HG03025 (cell line): ENCODE measurements around the gene PRKACA.
A peak's percentile ranks its signal among the peaks of the same experiment; 100 is the strongest.

ENCODE experiments used
- ATAC-seq: cut with Tn5 transposase; IDR thresholded peaks from one replicate; pipeline ENCODE4 v1.9.1; 2021; ENCODE audit warnings: mild to moderate bottlenecking, moderate library complexity; ENCODE audit not compliant: unreplicated experiment, low FRiP score

PRKACA gene

GRCh38 chr19:14118165-14119051 is 846 bp upstream of the PRKACA start:
- peak; percentile 23 for ATAC-seq

- ATAC-seq = peak; percentile 17
These were observed 514 bp downstream of the PRKACA start for GRCh38 chr19:14116918-14117578.

DNA sequence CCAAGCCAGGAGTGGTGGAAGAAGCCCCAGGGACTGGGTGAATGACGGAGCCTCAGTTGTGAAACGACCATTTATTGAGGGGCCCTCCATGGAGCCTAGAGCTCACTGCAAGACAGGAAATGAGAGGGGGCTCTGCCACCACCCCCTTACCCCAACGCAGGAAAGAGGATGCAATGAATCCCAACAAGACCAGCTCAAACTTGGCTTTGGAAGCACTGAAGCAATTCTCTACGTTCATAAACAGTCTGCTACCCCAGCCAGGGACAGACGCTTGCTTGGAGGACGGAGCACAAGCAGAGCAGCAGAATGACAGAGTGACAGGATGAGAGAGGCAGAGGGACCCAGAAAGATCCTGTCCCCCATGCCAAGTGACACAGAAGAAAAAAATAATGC is 1.0 kb downstream of the PRKACA start:
- ATAC-seq = no peak

DNA sequence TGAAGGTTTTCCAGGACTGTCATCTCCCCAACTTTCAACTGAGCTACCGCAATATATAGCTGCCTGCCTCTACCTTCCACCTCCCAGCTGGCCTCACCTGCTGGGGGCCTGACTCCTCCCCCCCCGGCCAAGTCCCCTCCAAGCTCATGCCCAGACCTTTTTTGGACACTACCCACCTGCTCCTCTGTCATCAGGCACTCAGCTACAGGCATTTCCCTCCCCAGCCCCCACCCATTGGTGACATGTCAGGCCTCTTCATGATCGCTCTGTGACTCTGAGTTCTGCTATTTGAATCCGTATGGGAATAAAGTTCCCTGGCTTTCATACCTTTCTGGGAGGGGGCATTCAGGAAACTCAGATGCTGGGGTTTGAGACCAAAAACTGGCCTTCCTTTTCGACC is 1.8 kb downstream of the PRKACA start:
- ATAC-seq = no peak

- ATAC-seq = no peak
These were observed 2.7 kb downstream of the PRKACA start for GRCh38 chr19:14114854-14115253.

GRCh38 chr19:14114439-14114838 is 3.1 kb downstream of the PRKACA start:
- no peak for ATAC-seq

DNA sequence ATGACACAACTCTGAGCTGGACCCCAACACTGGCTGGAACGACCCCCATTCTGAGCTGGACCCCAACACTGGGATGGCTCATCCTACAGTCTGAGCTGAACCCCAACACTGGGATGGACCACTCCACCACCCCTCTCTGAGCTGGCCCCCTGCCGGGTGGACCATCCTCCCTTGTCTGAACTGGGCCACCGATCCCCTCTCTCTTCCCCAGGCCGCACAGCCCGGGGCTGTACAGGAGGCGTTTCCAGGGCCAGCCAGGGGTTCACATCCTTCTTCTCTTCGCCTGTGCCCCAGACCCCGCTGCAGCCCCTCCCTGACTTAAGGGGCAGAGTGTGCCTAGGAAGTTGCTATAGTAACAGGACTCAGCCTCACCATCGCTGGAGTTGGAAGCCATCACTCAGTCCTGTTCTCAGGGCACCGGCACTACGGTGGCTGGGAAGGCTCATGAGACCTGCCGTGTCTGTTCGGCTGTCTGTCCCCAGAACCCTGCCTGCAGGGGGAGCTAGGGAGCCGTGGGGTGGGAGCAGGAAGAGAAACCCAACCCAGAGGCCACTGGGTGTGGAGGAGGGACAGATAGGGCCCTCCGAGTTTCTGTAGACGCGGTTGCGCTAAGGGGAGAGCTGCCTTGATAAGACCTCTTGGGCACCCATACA is 3.7 kb downstream of the PRKACA start:
- ATAC-seq = no peak

- no peak for ATAC-seq
These were observed 4.7 kb downstream of the PRKACA start for GRCh38 chr19:14112809-14113385.

- no peak for ATAC-seq
These were observed 5.3 kb downstream of the PRKACA start for GRCh38 chr19:14112051-14112808.

GRCh38 chr19:14111486-14111885 is 6.1 kb downstream of the PRKACA start:
- ATAC-seq = no peak

GRCh38 chr19:14110650-14111049 is 6.9 kb downstream of the PRKACA start:
- ATAC-seq = no peak

DNA sequence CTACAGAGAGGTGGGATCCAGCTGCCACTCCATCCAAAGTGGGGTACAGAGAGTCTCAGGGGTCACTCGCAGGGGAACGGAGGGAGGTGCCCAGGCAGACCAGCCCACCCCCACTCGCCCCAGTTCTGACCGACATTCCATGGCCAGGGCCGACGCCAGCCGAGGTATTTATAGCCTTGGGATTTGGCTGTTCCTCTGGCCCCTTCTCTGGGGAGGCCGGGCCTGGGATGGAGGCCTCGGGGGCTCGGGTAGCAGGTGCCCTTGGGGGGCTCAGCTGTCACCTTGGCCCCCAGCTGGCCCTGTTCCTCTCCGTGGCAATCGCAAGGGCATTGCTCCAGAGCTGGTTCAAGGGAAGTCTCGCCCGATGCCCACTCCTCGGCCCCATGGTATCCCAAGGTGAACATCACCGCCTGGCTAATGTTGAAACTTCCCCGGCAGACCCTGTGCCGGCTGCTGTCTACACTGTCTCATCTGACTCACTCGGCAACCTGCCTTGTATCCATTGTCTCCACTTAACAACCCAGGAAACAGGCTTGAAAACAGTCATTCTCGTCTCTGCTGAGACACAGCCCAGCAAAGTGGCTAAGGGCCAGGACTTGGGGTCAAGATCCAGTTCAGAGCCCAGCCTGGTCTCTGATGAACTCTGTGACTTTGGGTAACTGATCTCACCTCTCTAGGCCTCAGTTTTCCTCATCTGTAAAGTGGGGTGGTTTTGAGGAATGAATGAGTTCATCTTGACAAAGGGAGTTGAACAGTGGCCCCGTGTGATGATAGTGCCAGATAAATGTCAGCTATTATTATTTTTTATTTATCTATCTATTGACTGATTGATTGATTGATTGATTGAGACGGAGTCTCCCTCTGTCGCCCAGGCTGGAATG is 9.7 kb downstream of the PRKACA start:
- no peak for ATAC-seq

DNA sequence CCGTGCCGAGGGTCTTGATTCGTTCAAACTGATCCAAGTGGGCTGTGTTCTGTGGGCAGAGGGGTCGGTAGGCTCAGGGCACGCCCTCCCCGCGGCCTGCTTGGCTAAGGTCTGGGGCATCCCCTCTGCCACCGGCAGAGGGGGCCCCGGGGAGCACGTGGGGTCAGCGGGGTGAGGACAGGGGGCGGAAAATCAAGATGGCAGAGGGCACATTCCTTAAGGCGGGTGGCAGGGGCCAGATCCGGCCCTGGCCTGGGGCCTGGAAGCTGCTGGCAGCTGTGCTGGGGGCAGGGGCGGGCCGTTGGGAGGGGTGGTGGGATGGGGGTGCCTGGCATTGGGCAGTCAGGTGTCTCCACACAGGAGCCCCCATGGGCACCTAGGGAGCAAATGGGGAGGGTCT is 10.7 kb downstream of the PRKACA start:
- no peak for ATAC-seq

- no peak for ATAC-seq
These were observed 11.9 kb downstream of the PRKACA start for GRCh38 chr19:14105680-14106079.

DNA sequence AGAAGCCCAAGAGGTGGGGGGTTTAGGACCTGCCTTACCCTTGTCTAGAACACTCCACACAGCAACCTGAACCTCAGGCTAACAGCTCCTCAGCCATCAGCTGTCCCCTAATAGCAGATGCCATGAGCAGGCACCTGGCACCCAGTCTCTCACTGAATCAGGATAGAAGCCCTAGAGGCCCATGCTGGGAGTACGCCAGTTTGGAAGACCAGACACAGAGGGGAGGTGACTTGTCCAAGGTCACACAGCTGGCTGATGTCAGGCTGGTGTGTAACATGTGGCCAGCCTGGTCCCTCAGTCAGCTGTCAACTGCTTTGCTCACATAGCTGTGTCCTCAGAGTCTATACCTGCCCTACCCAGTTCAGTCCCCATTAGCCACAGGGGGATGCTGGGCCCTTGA is 14.3 kb downstream of the PRKACA start:
- ATAC-seq = no peak

GRCh38 chr19:14102756-14103155 is 14.8 kb downstream of the PRKACA start:
- ATAC-seq = no peak

- ATAC-seq = no peak
These were observed 15.4 kb downstream of the PRKACA start for GRCh38 chr19:14102102-14102696.

GRCh38 chr19:14101003-14101545 is 16.5 kb downstream of the PRKACA start:
- no peak for ATAC-seq
